GM18873 (cell line): Measurements from ENCODE around the gene PDE12.

Experiments
- ATAC-seq: cut with Tn5 transposase; IDR thresholded peaks from one replicate; pipeline ENCODE4 v1.9.1; 2021; ENCODE audit warnings: mild to moderate bottlenecking, moderate library complexity, moderate number of reproducible peaks; ENCODE audit not compliant: unreplicated experiment, low FRiP score

PDE12 gene, protein sequence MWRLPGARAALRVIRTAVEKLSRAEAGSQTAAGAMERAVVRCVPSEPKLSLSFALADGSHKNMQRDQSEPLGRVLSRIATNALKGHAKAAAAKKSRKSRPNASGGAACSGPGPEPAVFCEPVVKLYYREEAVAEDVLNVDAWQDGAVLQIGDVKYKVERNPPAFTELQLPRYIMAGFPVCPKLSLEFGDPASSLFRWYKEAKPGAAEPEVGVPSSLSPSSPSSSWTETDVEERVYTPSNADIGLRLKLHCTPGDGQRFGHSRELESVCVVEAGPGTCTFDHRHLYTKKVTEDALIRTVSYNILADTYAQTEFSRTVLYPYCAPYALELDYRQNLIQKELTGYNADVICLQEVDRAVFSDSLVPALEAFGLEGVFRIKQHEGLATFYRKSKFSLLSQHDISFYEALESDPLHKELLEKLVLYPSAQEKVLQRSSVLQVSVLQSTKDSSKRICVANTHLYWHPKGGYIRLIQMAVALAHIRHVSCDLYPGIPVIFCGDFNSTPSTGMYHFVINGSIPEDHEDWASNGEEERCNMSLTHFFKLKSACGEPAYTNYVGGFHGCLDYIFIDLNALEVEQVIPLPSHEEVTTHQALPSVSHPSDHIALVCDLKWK

DNA sequence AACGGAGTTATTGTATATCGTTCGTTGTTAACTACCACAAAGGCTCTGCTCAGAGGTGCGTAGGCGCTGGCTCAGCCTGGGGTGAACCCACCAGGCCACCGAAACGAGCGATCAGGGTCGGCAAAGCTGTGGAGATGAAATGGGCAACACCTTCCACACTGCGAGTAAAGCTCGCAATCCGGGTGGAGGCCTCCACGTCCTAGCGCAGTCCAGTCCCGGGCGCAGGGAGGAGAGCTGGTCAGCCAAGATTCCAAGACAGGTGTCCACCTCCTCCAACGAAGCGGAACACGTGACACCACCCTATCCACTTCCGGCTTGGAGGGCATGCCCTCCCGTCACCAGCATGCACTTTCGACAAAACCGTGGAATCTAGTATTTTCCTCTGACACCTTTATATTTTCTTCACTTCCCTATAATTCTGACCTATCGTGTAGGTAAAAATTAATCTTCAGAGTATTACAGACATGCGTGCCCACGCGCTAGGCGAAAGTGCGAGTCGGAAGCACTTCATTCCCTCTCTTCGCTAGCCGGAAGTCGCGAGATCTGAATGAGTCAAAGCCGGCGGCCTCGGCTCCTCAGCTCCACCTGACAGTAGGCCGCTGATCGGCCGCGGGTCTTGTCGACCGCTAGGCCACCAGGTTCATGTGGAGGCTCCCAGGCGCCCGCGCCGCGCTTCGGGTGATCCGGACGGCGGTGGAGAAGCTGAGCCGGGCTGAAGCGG lies at the start of gene PDE12:
PDE12 (plus strand) TSS at position 537 of the 721 bp plus-strand sequence; CDS start at position 643, 106 bp downstream.
- peak; percentile 71 for ATAC-seq

DNA sequence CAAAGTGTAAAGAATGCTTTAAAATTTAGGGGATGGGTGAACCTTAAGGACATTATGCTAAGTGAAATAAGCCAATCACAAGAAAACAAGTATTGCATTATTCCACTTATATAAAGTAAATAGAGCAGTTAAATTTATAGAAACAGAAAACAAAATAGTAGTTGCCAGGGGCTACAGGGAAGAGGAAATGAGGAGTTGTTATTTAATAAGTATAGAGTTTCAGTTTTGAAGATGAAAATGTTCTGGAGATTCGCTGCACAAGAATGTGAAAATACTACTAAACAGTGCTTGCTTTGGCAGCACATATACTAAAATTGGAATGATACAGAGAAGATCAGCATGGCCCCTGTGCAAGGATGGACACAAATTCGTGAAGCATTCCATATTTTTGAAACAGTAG lies 43.9 kb upstream of the PDE12 start:
- no peak for ATAC-seq

DNA sequence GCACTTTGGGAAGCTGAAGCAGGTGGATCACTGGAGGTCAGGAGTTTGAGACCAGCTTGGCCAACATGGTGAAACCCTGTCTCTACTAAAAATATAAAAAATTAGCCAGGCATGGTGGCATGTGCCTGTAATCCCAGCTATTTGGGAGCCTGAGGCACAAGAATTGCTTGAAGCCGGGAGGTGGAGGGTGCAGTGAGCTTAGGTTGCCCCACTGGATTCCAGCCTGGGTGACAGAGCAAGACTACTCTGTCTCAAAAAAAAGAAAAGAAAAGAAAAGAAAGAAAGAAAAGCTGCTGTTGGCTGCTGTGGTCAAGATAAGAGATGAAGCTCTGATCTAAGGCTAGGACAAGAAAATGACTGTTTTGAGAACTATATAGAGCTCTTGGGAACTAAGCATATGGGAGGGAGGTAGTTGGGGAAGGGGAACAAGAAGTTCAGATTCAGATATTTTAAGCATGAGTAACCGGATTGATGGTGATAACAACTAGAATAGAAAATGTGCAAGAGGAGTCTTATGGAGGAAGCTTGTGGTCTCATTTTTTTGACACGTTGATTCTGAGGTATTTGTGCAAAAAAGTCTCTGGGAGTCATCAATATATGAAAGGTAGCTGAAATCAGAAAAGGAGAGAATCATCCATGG lies 37.7 kb upstream of the PDE12 start:
- no peak for ATAC-seq

DNA sequence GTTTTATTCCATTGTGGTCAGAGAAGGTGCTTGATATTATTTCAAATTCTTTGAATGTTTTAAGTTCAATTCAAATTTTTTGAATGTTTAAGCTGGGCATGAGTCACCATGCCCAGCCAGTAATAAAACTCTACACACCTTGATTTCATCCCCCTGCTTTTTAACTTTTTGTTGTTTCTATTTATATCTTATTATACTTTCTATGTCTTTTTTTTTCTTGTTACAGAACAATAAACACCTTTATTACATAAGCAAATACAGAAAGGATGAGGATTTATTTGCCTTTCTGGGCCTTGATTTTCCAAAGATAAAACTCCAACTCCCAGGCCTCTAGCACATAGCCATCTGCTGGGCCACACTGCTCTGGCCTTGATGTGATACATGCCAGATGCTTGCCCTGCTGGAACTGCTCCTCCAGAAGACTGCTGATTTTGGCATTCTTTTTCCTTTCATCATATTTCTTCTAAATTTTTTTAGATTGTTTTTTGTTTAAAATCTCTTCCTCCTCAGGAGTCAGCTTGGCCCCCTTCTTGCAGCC lies 25.9 kb upstream of the PDE12 start:
- no peak for ATAC-seq

DNA sequence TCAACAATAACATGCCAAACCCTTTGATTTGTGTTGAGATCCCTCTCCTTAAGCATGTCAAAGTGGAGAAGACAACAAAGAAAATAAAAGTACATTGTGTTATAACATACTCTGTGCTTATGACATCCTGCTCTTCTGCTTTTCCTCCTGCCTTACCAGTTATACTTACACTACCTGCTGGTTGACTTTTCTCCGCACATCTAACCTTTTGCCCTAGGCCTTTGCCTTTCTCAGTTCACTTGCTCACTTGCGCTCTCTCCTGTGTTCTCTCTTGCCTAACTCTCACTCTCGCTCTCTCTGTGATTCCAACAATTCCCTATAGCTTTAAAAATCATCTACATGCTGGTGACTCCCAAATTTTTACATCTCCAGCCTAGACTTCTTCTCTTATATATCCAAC lies 17.6 kb upstream of the PDE12 start:
- no peak for ATAC-seq

DNA sequence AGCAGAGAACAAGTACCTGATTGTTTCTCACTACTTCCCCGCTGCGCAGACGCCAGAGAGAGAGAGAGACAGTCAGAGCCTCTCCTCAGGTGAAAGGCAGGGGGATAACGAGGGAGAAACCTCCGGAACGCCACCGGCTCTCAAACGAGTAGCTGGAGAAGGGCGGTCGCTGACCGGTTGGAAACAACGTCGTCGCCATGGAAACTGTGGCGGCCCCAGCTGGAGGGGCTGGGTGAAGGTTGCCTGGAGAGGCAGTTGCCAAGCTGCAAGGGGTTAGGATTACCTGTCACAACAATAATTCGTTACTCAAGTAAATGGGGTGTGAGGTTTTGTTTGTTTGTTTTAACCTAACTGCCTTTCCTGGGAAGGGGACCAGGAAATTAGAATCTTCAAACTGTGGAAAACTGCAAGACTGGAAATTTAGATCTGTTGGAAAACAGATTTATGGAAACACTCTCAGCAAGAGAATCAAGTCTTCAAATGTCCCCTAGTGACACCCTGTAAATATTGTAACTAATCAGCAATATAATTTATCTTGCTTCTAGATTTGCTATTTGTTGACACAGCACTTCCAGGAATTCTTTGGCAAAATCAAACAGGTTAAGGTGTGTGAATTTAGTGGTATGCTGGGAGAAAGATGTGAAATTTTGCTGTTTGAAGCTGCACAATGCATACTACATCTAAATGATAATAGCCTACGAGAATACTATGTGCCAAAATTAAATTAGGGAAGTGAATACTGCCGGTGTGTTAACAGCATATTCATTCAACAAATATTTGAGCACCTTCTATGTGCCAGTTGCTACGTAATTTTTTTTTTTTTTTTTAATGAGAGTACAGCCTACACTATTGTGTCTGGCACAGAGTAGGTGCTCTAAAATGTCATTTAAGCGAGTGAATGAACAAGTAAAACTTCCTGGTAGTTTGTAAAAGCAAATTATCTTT lies 11.6 kb upstream of the PDE12 start, which contains the start of gene DNAH12:
DNAH12 (minus strand) TSS at position 164 of the 945 bp plus-strand sequence. CDS start 1,474 bp downstream, outside the sequence.
- no peak for ATAC-seq

DNA sequence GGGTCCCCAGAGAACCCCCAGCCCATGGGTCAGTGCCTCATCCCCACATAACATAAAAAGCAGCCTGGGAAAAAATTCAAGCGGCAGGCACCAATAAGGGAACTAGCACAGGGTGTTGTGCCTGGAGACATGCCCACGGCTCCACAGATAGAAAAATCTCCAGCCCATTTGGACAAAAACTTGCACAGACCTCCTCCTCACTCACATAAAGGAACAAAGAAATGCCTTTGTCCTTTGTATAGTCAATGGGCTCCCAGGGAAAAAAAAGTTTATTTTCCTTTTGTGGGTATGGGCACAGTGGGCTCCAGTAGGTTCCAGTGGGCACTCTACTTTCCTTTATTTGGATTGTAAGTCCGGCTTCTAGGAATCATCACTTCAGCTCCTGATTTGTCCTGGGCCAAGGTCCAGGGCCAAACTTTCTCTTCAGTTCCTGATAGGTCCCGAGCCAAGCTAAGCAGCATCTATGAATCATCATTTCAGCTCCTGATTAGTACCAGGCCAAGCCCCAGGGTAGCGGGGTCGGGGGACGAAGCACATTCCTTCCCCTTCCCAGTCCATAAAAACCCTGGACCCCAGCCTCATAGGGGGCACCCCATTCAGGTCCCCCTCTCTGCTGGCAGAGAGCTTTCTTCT lies 10.3 kb upstream of the PDE12 start:
- ATAC-seq: no peak

DNA sequence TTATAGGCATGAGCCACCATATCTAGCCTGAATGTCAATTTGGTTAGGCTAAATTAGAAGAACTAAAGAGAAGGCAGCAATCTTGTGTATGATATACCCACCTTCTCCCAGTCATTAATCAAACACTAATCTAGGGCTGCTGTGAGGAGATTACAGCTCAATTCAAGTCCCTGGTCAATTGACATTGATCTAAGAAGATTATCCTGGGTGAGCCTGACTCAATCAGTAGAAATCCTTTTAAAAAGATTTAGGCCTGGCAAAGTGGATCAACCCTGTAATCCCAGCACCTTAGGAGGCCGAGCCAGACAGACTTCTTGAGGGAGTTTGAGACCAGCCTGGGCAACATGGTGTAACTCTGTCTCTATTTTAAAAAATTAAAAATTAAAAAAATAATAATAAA lies 9.5 kb upstream of the PDE12 start:
- no peak for ATAC-seq

DNA sequence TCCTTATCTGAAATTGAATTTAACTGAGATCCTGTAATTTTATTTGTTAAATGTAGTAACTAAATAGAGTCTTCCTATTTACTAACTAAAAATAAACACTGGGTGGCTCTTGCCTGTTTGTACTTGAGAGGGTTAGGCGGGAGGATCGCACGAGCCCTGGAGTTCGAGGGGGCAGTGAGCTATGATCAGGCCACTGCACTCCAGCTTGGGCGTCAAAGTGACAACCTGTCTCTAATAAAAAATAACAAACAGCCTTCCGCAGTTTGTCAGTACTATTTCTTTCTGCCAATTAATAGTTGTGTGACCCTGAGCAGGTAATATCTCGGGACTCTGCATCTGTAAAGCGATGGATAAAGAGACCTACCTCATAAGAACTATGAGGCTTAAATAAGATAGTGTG lies 768 bp upstream of the PDE12 start:
- ATAC-seq: no peak

DNA sequence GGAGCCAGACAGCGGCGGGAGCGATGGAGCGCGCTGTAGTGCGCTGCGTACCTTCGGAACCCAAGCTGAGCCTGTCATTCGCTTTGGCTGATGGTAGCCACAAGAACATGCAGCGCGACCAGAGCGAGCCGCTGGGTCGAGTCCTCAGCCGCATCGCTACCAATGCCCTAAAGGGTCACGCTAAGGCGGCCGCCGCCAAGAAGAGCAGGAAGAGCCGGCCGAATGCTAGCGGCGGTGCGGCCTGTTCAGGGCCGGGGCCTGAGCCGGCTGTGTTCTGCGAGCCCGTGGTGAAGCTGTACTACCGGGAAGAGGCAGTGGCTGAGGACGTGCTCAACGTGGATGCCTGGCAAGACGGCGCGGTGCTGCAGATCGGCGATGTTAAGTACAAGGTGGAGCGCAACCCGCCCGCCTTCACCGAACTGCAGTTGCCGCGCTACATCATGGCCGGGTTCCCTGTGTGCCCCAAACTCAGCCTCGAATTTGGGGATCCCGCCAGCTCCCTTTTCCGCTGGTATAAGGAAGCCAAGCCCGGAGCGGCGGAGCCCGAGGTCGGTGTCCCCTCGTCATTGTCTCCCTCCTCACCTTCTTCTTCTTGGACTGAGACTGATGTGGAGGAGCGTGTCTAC lies 498 bp downstream of the PDE12 start:
- peak; percentile 26 for ATAC-seq

DNA sequence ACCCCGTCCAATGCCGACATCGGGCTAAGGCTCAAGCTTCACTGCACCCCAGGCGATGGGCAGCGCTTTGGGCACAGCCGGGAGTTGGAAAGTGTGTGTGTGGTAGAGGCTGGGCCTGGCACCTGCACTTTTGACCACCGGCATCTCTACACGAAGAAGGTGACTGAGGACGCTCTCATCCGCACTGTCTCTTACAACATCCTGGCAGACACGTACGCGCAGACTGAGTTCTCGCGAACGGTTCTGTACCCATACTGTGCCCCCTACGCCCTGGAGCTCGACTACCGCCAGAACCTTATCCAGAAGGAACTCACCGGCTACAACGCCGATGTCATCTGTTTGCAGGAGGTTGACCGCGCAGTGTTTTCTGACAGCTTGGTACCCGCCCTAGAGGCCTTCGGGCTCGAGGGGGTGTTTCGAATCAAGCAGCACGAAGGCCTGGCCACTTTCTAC lies 1.0 kb downstream of the PDE12 start:
- peak; percentile 1 for ATAC-seq

DNA sequence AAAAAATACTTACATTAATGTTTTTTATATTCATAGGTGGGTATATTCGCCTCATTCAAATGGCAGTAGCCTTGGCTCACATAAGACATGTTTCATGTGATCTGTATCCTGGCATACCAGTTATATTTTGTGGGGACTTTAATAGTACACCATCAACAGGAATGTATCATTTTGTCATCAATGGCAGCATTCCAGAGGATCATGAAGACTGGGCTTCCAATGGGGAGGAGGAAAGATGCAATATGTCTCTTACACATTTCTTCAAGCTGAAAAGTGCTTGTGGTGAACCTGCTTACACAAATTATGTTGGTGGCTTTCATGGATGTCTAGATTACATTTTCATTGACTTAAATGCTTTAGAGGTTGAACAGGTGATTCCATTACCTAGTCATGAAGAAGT lies 3.5 kb downstream of the PDE12 start:
- ATAC-seq: no peak

DNA sequence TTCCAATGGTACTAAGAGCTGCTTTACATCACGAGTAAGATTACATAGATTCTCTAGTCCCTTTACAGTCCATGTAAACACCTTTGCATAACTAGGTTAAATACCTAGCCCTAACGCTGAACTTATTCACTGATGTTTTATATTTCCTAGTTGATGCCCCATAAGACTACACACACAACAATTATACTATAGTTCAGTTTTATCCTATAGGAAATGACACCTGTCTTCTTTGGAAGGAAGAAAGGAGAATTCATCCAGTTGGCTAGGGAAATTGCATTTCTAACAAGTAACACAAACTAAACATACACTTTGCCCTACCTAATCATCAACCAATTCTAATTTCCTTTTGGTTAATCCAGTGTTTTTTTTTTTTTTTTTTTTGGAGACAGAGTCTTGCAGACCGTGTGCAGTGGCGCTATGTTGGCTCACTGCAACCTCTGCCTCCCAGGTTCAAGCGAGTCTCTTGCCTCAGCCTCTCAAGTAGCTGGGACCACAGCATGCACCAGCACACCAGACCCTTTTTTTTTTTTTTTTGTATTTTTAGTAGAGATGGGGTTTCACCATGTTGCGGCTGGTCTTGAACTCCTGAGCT lies 13.9 kb downstream of the PDE12 start:
- no peak for ATAC-seq

DNA sequence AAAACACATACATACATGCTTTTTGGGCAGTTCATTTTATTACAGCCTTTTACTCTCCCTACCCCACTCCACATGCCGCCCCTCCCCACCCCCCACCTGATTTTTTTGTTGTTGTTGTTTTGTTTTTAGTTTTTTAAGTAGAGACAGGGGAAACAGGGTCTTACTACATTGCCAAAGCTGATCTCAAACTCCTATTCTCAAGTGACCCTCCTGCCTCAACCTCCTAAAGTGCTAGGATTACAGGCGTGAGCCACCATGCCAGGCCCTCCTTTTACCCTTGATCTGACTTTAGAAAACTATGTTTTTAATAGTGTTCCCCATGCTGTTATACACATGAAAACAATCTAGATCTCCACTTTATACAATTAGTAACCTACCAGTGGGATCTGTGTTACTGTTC lies 14.8 kb downstream of the PDE12 start:
- no peak for ATAC-seq

DNA sequence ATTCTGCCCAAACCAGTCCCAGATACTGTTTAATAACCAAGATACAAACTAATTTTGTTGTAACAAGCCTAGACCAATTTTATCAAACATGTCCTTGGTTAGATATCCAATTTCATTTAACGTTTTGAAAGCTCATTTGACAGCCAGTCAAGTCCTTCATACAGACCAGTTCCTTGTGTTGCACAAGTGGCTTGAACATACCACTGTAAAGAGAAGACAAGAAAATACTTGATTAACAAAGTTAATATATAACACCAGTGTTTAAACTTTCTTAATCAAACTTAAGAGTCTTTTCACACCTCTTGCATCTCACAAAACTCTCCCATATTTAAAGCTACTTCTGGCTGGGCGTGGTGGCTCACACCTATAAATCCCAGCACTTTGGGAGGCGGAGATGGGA lies 16.0 kb downstream of the PDE12 start:
- no peak for ATAC-seq

DNA sequence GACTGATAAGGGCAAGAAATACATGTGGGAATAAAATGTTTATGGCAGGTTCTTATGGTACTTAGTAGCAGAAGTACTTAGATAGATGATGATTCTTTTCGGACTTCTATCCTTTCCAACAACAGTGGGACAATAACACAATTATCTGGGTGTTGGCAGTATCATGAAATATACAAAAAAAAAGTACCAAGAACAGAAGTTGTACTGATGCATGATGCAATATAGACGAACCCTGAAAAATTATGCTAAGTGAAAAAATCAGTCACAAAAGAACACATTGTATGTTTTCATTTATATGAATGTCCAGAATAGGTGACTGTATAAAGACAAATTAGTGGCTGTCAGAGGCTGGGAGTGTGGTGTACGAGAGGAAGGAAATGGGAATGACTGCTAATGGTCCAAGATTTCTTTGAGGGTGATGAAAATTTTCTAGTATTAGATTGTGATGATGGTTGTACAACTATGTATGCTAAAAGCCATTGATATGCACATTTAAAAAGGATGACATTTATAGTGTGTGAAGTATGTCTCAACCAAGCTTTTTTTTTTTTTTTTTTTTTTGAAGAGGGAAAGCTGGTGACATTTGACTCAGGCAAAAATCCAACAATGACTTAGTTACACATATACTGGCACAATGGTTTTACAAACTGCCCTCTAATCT lies 20.0 kb downstream of the PDE12 start:
- no peak for ATAC-seq

DNA sequence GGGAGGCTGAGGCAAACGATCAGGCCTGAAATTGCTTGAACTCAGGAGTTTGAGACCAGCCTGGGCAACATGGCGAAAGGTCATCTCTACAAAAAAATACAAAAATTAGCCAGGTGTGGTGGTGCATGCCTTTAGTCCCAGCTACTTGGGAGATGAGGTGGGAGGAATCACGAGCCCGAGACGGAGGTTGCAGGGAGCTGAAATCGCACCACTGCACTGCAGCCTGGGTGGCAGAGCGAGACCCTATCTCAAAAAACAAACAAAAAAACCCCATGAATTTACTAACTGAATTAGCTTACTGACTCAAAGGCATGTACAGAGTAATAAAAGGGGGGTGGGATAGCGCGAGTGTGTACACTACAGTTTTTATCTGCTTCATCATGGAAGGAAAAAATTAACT lies 21.7 kb downstream of the PDE12 start:
- ATAC-seq: no peak
